Tibial nerve (tissue), 3 donors: Measurements from ENCODE around the gene RTN1.

Experiments
- POLR2A ChIP-seq, 2 donors: fragments of 450-650 bp; IDR thresholded peaks; one replicate each; pipeline ENCODE4 v1.6.1; 2017; ENCODE audit warnings: antibody characterized with exemption in 2 of 2, mild to moderate bottlenecking in 2 of 2, moderate library complexity in 2 of 2
- TF ChIP-seq, protein P1 (sequence below), 5 experiments: fragments of 200-600 bp in 3 of 5; fragments of 450-650 bp in 2 of 5; sonication (generic) in 3 of 5; IDR thresholded peaks; one replicate each; pipeline ENCODE4 v1.5.1; 2016 to 2019; ENCODE audit warnings: antibody characterized with exemption in 5 of 5, mild to moderate bottlenecking in 3 of 5, moderate library complexity in 2 of 5

DNA sequence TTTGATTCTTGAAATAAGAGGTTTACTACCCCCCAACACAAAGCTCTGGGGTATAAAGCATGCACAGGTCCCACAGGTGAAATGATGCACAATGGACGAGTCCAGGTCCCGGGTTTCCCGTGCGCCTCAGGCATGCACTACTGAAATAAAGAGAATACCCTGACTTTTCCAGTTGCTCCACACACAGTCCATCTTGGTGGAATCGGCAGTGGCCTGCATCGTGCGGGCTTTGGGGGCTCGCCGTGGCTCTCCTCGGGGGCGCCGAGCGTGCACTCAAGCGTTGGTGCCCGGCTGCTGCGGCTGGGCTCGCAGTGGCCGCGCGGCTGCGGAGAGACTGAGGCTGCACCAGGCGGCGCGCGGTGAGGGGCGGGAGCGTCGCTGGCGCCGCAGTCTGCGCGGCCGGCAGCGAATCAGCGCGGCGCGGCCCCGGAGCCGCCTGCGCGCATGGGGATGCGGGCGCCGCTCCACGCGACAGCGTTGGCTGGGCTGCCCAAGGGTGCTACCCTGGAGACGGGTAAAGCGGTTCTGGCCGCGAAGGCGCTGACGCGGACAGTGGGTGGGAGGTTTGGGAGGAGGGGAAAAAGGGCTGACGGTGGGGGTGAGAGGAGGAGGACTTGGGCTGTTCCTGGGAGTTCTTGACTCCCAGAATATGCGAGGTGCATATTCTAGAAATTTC lies 240.2 kb downstream of the RTN1 start:
- TF ChIP-seq POLR2A (IDR thresholded peaks at IDR 0.05) = no peak
- TF ChIP-seq, protein P1, sequence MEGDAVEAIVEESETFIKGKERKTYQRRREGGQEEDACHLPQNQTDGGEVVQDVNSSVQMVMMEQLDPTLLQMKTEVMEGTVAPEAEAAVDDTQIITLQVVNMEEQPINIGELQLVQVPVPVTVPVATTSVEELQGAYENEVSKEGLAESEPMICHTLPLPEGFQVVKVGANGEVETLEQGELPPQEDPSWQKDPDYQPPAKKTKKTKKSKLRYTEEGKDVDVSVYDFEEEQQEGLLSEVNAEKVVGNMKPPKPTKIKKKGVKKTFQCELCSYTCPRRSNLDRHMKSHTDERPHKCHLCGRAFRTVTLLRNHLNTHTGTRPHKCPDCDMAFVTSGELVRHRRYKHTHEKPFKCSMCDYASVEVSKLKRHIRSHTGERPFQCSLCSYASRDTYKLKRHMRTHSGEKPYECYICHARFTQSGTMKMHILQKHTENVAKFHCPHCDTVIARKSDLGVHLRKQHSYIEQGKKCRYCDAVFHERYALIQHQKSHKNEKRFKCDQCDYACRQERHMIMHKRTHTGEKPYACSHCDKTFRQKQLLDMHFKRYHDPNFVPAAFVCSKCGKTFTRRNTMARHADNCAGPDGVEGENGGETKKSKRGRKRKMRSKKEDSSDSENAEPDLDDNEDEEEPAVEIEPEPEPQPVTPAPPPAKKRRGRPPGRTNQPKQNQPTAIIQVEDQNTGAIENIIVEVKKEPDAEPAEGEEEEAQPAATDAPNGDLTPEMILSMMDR (IDR thresholded peaks at IDR 0.05) = no peak
